GM12872 (cell line): ENCODE results near the gene NDFIP2.

Source experiments
- TF ChIP-seq, protein P1 (sequence below): IDR thresholded peaks from 3 replicates; pipeline ENCODE4 v1.5.1; 2011; ENCODE audit warnings: low read depth, mild to moderate bottlenecking, low read length, moderate library complexity; ENCODE audit not compliant: insufficient read depth

Gene NDFIP2

DNA sequence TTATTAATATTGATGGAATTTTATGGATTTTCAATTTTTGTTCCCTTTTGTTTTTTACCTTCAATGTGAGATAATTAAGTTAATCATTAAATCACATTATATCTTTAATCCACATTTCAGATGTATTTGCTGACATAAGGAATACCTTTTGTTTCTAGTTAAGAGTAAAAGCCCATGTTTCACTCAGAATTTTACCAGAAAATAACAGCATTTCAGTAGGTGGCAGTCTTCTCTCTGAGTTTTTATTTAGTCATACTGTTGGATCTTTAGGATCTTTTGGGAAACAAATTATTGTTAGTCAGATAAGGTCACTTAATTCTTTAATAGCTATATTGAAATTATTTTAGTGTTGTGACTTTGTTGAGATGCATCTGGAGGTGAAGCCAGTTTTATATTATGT lies 67.9 kb downstream of the NDFIP2 start:
- TF ChIP-seq, protein P1, sequence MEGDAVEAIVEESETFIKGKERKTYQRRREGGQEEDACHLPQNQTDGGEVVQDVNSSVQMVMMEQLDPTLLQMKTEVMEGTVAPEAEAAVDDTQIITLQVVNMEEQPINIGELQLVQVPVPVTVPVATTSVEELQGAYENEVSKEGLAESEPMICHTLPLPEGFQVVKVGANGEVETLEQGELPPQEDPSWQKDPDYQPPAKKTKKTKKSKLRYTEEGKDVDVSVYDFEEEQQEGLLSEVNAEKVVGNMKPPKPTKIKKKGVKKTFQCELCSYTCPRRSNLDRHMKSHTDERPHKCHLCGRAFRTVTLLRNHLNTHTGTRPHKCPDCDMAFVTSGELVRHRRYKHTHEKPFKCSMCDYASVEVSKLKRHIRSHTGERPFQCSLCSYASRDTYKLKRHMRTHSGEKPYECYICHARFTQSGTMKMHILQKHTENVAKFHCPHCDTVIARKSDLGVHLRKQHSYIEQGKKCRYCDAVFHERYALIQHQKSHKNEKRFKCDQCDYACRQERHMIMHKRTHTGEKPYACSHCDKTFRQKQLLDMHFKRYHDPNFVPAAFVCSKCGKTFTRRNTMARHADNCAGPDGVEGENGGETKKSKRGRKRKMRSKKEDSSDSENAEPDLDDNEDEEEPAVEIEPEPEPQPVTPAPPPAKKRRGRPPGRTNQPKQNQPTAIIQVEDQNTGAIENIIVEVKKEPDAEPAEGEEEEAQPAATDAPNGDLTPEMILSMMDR = no peak

DNA sequence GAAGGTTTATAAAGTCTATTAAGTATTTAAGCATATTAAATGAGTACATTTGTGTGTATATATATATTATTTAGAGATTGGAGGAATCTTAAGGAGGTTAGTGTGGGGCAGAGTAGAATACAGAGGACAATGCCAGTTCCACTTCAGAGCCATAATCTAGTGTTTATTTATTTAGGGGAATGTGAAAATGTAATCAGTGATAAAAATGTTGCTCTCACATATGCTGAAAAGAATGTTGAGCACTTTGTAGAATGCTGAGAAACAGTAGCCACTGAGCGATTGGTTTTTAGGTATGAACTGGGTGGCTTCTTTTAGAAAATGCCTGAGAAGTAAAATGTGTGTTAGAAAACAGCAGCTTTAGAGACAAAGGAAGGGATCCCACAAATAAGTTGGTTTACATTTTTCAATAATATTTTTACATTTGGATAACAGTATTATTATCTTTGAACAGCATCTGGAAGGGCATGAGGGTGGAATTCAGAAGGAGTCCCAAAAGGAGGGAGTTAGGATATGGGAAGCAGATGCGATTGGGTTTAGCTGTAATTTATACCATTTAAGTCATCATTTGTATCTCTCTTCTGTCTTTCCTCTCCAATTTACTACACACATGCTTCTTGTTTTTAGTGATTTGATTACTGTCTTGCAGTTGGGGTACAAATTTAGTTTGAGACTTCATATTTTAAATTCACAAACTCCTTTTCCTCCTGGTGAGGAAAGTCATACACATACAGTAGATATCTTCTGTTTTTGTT lies 68.6 kb downstream of the NDFIP2 start:
- TF ChIP-seq, protein P1 = no peak

DNA sequence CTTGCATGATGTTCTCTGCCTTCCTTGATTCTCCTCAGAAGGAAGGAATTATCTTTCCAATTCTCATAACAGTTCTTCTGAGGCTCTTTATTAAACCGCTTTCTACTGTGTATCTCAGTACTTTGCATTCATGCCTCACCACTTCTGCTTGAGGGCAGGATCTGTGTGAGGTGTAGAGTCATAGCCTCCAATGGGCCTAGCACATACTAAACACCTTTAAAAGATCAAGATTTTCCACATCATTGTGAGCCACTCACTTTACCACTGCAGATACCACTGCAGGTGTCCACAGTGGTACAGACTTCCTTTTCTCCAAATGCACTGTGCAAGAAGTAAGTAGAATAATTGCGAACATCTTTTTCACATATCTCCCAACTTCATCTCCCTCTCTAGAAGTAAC lies 76.7 kb downstream of the NDFIP2 start:
- TF ChIP-seq, protein P1 = no peak

DNA sequence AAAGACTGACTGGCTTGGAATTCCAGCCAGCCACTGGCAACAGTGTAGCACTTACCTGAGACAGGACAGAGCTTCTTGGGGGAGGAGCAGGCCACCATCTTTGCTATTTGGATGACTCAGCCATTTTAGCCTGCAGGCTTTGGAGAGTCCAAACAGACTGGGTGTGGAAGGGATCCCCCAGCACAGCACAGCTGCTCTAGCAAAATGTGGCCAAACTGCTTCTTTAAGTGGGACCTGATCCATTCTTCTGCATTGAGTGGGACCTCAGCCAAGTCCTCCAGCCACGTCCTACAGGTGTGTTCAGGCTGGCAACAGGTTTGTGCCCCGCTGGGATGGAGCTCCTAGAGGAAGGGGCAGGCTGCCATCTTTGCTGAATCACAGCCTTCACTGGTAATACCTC lies 80.0 kb downstream of the NDFIP2 start:
- TF ChIP-seq, protein P1 = no peak

DNA sequence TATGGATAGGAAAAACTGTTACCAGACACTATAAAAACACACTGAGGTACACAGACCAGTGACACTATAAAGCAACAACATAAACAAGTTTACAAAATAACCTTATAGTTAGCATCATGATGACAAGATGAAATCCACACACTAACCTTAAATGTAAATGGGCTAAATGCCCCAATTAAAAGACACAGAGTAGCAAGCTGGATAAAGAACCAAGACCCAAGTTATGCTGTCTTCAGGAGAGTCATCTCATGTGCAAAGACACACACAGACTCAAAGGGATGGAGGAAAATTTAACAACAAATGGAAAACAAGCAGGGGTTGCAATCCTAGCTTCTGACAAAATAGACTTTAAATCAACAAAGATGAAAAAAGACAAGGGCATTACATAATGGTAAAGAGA lies 81.6 kb downstream of the NDFIP2 start:
- TF ChIP-seq, protein P1 = no peak

DNA sequence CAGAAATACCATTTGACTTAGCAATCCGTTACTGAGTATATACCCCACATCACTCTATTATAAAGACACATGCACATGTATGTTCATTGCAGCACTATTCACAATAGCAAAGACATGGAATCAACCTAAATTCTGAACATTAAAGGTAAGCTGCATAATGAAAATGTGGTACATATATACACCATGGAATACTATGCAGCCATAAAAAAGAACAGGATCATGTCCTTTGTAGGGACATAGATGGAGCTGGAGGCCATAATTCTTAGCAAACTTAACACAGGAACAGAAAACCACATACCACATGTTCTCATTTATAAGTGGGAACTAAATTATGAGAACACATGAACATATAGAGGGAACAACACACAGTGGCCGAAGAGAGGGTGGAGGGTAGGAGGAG lies 85.2 kb downstream of the NDFIP2 start:
- TF ChIP-seq, protein P1 = no peak

DNA sequence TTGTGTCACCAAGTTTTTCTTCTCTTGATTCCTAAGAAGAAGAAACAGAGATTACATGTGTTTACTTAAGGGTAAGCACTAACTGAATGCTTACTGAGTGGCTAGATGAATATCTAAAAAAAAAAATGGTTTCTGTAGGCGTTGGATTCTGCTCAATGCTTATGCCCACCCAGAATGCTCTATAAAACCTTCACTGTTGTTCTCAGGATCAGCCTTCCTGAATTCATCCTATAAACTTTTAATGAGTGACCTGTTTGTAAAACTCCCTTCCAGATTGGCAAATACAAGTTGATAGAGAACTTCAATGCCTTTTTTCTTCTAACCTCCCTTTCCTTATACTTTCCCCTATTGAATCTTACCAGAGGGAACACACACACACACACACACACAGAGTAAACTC lies 90.2 kb downstream of the NDFIP2 start:
- TF ChIP-seq, protein P1 = no peak
